Activated T-helper 9 cell treated with anti-CD3 and anti-CD28 coated beads, Interleukin-2, amount 50 U/mL, for 16 hours (primary cell): ENCODE results near the gene ADGRG6.
"Not testable (repeated sequence)": the region's sequence is repeated elsewhere in the genome, so short reads cannot be mapped to it uniquely, and the experiment has no call there.

Experiments
- DNase-seq: peaks from one replicate; pipeline ENCODE4 v3.0.0-alpha.2; 2020; ENCODE audit warnings: low read depth

ADGRG6 gene

DNA sequence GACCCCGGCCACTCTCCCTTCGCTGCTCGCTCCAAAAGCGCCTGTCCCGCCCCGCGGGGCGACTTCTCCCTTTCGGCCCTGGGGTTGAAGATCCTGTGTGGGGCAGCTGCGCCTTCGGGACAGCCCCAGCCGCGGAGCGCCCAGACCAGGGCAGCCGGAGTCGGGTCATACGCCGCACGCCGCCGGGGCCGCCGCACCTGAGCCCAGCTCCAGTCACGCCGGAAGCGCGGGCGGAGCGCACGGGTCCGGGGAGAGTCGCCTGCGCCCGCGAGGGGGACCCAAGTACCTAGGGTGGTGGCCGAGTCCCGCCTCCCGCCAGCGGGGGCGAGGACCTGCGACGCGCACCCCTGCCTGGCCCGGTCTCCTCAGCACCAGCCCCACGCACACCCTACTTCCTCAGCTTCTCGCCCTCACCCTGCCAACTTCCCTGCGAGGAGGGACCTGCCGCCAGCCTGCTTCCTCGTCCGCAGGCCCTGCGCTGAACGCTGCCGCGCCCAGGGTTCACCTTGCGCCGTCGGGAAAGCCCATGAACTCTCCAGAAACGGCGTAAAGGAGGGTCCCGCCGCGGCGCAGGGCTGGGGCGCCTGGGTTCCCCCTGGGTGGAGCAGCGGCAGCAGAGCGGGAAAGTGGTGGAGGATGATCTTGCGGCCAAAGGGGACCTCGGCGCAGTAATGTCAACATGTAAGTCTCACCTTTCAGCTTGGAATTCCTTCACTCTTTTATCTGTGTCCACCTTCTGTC, at the start of gene ADGRG6:
Gene ADGRG6, plus strand, starts transcription at position 357 of the 741 bp plus-strand sequence. Its CDS starts 323 bp downstream, at position 680.
- DNase-seq, result peak; percentile 1

DNA sequence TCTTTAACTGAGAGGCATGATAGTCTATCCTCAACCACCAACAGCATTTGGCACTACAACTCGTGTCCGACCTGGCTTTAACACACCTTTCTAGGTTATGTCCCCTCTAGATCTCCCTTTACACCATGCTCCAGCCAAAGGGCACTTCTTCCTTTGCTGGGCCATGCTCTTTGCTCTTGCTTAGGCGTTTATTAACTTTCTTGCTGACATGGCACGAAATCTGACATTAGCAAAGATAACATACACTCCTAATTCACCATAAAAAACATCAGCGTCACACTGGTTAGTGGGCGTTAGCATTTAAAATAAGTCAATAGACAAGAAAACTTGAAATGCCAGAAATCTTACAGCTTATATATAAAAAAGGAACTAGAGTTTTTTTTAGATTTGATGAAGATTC, 47.3 kb upstream of the ADGRG6 start:
- no peak for DNase-seq

DNA sequence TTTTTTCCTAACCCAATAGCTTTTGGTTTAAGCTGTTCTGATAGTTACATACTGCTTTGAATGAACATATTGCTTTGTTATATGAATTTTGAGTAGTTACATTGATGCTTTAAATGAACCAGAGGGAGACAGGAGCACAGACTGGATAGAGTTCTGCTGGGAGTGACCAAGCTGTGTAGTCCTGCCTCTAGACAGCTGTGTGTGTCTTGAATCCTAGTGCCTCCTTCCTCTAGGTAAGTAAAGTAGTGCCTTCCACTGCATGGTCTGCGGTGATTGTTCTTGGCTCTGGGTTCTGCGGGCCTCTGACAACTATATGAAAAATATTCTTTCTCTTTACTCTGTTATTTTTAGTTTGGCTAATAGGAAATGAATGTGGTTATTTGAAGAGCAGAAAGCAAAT, 46.0 kb upstream of the ADGRG6 start:
- DNase-seq, result no peak

DNA sequence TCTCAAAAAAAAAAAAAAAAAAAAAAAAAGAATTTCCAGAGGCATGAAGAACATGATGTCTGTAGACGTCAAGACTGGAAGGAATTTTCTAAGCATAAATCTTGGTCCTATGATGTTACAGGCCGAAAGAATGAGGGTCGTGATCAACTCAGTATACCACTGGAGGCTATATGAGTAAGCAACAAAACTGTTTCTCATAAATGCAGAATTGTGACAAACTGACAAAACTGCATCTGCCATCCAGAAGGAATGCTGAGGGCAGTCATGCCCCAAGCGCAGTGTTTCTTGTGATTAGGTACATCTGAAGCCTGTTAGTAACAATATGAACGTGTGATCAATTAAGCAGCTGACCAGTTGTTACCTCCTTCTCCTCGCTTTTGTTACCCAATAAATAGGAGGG, 43.5 kb upstream of the ADGRG6 start:
- DNase-seq, result no peak

DNA sequence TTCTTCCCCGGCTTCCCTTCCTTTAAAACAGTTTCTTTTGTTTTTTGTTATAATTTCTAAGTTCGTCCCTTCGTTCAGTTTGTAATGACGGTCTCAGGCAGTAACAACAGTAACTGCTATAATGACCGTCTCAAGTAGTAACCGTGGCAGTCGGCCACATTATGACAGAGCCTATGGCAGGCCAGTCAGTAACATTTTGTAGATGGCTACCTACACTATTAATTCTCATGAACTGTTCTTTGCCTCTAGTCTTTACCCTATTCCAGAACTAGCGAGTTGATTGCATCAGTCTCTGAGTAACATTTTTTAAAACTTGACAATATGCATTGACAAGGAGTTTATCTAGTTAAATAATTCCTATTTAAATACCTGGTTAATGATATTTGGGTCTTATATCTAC, 43.0 kb upstream of the ADGRG6 start:
- no peak for DNase-seq

DNA sequence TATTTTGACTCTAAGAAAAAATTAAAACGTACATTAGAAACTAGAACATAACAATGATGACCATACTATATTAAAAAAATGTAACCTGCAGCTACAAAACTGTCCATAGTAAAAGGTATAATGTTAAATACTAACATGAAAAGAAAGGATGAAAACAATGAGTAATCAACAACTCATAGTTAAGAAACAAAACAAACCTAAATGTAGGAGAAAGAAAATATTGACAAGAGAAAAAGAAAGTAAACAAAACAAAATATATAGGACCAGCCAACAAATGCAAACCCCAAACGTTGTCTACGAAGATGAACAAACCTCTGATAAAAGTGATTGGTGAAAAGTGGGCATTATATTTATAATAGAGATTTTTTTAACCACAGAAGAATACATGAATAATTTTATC, 41.1 kb upstream of the ADGRG6 start:
- no peak for DNase-seq

DNA sequence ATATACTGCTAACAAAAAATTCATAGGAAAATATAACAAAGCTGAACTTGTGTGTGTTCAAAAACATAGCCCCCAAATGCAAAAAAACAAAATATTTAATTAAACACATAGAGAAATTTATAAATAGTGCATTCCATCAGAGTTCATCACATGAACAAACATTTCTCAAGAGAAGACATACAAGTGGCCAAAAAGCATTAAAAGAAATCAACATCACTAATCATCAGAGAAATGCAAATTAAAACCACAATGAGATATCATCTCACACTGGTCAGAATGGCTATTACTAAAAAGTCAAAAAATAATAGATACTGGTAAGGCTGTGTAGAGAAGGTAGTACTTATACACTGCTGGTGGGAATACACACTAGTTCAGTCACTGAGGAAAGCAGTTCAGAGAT, 39.6 kb upstream of the ADGRG6 start:
- DNase-seq, result no peak

DNA sequence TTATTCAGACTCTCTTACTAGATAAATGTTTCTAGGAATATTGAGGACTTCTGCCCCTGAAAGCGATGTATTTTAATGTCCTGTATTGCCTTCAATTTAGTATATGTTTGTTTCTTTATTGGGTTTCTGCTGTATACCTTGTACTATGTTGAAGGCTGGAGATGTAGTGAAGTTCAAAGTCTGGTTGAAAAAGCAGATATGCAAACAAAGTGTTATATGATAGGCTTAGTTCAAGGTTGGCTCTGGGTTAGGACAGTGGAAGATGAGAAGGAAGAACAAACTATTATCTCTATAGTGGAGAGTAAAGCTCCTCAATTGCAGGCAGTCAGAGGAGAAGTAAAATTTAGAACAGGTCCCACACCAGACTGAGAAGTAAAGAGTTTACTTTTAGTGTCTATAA, 36.3 kb upstream of the ADGRG6 start:
- no peak for DNase-seq

DNA sequence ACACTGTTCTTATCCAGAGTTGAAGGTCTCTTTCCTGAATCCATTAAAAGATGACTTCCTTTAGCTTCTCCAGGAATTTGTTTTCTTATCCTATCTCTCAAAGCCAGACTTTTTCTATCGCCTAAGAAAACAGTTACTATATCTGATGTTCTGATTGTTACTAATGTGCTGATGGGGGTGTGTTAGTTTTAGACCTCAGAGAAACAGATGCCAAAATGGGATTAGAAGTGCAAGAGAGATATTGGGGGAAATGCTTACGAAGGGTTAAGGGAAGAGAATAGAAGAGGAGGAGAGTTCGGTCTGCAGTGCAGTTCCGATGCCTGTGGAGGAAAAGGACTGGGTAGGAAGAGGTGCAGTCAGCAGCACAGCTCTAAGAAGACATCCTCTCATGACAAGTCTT, 35.7 kb upstream of the ADGRG6 start:
- no peak for DNase-seq

DNA sequence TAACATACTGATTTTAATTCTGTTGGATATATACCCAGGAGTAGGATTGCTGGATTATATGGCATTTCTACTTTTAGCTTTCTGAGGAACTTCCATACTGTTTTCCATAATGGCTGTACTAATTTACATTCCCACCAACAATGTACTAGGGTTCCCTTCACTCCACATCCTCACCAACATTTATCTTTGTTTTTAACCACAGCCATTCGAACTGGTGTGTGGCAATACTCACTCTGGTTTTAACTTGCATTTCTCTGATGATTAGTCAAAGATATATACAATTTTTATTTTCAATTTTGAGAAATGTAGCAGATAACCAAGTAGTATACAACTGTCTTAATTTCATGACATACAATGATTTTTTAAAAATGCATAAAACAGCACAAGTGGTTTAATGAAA, 30.3 kb upstream of the ADGRG6 start:
- DNase-seq, result no peak

DNA sequence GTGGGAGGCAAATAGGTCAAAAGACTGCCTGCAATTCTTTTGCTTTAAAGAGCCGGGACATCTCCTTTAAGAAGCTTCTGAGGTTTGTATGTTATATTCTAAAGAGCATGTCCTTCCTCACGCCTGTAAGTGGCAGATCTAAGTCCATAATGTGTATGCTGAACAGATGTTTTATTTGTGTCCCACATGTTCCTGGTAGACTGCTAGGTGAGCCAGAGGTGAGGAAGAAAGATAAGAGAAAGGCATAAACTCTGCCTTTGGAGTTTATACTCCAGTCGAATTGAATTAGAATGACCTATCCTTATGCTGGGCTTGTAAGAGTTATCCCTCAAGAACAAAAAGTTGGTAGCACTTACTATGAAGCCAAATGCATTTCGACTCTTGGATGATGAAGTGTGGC, 27.2 kb upstream of the ADGRG6 start:
- DNase-seq, result no peak

DNA sequence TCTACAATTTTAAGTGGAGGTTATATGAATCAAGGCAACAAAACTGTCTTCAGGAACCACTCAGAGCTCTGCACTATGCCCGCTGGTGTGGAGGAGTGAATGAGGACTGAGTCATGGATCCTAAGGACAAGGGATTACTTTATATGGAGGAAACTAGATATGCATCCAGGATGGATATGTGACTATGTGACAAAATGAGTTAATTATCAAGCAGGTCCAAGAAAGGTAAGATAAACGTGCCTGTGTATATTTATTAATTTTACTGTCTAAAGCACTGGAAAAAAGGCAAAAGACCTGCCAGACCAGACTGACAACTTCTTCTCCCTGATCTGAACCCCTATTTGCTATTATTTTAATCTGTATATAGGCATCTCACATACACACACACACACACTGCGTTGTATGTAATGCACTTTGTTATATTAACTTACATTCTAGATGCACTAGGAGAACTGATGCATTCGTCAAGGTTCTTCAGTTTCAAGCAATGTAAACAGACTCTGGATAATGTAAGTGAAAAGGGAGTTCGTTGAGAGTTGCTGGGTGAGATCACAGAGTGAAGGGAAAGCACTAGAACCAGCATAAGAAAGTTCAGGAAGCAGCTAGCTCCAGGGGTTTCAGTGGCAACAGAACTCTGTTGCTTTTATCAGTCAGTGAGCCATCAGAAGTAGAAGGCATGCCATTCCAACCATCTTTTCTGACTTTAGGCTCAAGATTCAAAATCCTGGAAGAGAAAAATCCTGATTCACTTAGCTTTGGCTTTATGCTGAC, 26.4 kb upstream of the ADGRG6 start:
- no peak for DNase-seq

DNA sequence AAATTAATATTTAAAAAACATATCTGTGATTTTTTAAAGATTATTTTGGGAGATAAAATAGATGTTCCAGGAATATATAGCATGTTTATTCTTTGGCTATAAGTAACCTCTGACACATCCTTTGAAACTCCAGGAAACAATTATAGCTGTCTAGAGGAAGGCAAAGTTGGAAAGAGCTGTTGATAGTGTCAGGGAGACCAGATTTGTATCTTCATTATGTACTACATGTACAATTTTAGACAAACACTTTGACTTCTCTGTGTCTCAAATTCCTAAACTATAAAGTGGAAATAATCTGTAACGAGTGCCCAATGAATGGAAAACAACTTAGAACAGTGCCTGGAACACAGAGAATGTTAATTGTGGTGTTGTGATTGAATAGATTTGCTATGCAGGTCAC, 25.6 kb upstream of the ADGRG6 start:
- no peak for DNase-seq

DNA sequence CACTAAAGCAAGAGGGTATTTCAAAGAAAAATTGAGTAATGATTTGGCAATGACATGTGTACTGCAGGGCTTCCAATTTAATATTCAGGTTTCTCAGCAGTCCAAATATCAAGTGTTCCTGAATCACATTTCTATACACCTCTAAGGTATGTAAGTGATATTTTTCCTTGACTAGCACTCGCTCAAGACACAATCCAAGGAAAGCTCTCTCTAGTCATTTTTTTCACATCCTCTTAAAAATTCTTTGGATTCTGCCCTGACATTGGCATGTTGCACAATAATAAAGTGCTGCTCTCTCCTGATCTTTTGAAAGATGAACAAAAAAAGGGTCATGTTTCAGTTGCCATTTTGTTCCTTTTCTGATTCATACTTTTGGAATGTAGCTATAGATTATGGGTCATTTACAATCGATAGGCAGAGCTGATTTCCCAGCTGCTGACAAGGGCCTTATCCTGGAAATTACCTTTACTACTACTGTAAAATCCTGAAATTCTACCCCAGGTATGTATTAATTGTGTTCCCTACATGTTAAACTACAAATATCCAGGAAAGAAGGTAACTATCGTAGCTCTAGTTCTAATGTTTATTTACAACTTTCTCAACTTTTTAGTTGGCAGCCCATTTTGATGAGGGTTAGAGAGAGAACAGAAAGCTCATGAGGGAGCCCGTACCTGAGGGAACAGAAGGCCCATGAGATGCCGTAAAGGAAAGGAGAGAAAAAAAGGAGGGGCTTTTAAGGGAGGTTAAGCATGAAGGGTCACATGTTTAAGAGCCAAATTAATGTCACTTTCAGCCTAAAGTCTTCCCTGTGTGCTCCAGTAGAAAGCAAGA, 22.2 kb upstream of the ADGRG6 start:
- no peak for DNase-seq

DNA sequence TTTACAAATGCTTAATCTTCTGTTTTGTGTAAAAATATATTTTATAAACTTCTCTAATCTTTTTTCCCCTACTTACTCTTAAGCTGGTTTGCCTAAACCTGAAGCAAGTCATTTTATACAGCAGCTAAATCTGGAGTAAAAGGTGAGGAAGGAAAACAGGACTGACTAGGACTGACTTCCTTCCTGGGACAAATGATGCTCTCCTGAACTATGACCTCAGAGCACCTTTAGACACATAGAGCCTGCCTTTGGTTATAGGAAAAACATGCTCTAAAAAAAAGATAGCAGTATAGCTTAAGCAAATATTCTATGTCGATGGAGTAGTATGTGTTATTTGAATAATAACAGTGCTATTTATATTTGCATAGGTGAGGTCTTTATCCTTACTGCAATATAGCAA, 21.5 kb upstream of the ADGRG6 start:
- DNase-seq, result no peak

DNA sequence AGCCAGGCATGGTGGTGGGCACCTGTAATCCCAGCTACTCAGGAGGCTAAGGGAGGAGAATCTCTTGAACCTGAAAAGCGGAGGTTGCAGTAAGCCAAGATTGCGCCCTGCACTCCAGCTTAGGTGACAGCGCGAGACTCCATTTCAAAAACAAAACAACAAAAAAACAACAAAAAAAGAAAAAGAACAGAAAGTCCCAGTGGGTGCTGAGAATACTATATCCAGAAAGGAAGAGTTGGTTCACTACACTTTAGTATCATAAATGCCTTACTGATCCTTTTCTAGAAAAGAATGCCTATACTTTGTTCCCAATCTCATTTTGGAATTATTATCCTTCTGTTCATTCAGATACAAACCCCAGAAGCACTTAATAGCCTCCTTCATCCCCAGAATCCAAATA, 20.9 kb upstream of the ADGRG6 start:
- DNase-seq, result no peak

DNA sequence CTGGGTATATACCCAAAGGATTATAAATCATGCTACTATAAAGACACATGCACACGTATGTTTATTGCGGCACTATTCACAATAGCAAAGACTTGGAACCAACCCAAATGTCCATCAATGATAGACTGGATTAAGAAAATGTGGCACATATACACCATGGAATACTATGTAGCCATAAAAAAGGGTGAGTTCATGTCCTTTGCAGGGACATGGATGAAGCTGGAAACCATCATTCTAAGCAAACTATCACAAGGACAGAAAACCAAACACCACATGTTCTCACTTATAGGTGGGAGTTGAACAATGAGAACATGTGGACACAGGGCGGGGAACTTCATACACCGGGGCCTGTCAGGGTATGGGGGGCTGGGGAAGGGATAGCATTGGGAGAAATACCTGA, 18.7 kb upstream of the ADGRG6 start:
- DNase-seq, result not testable (repeated sequence)

DNA sequence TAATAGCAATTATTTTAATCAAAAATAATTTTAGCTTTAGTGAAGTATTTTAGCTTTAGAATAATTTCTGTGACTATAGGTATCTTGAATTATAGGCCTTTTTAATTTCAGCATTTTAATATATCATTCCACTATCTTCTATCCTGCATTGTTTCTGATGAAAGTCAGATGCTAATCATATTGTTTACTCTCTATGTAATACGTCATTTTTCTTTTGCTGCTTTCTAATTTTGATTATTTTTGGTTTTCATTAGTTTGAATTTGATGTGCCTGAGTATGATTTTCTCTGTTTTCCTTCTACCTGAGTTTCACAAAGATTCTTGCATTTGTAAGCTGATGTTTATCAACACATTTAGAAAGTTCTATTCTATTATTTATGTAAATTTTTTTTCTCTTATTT, 17.4 kb upstream of the ADGRG6 start:
- no peak for DNase-seq

DNA sequence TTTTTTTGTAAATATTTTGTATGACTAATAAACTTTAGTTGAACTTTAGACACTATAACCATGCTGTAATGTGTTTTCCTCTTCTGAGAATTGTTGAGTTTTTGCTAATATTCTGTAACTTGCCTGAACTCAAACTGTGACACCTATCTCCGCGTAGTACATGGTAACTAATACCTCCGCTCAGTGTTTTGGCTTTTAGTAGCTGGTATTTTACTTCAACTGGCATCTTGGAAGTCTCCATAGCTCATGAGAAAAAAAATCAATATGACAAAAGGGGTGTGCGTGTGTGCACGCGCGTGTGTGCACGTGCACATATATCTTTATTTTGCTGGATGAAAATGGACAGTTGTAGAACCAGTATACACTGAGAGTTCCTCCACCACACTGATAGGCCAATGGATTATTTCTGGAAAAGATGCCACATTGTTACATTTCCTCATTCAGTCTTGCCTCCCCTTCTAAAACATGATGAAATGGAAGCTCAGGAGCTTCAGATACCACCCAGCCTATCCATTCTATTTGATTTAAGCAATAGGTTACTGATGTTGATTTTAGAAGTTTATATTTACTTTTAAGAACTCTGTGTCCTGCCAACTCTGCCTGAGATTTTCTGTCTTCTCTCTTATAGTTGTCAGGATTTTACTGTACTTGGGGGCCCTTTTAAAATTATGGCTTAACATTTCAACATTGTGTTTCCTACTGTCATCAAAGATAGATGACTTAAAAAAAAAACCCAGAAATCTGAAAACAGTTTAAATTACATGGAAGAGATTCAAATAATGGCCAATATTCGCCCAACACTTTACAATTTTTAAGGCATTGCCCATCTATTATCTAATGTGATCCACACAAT, 16.3 kb upstream of the ADGRG6 start:
- no peak for DNase-seq

DNA sequence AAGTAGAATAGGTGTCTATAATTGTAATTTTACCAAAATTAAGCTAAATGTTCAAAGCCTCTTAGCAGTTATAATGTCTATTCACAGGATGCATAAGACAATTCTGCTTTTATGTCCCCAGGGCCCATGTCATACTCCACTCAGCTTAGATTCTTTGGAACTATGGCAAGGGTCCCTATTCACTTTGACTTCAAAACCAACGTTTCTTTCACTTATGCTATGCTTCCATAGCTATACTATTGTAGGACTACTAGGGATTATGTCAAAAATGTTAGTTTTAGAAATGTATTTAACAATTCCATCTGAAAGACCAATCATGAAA, 15.8 kb upstream of the ADGRG6 start:
- no peak for DNase-seq

DNA sequence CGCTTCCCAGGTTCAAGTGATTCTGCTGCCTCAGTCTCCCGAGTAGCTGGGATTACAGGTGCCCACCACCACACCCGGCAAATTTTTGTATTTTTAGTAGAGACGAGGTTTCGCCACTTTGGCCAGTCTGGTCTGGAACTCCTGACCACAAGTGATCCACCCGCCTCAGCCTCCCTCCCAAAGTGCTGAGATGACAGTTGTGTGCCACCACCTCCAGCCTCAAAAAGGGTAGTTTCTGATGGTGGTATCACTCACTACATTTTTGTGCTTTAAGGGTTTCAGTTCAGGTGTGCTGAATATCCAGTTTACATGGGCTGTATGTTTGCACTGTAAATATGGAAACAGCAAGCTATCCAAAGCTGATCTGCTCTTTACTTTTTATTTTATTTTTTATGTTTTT, 12.1 kb upstream of the ADGRG6 start:
- no peak for DNase-seq

DNA sequence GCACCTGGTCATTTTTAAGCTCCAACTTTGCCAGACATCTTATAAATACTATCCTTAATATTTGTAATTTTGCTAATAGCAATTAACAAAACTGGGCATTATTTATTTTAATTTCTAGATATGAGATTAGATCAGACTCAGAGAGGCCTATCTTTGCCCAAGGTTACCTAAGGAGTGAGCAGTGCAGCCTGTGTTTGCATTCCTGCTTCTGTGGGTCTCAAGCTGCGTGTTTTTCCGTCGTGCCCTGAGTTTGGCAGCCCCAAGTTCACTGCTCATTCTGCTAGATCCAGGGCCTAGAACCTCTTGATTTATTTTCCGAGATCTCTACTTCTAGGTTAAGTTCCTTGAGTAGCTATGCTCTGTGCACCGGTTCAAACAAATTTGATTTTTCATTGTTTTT, 11.0 kb upstream of the ADGRG6 start:
- DNase-seq, result no peak
